Measurements from ENCODE around the gene DAZAP1. TPM values are rescaled to one million over a fixed set of nuclear protein-coding genes. Genes with fewer than 3 reads are reported as not detected.

Gene DAZAP1
- total and polyA plus RNA-seq, 5 experiments from 2014 or later = 5.9 to 166 (median 8.5) TPM

DNA sequence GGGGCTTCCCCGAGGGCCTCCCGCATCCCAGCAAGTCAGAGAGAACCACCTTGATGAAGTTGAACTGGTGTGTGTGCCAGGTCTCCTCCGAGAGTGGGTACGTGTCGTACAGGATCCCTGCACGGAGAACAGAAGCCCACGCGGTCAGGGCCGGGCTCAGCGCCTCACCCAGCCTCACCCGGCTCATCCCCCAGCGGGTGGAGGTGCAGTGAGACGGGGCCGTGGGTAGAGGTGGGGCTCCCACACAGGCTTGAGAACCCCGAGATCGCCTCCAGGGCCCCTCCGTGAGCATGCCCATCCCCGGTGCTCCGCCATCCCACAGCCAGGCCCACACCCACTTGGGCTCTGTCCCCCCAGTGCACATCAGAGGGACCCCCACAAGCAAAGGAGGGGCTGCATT, 8.3 kb upstream of the DAZAP1 start:
- peak overlapping the region in 2 of 10 donors; percentile 19 to 51 for H3K4me3 Mint-ChIP-seq
- peaks cover 0 to 8% (median 0%) of the 10 kb centered on the region in 5 donors for H3K27me3 Mint-ChIP-seq
- H3K4me1 Mint-ChIP-seq = peaks cover 3 to 26% (median 18%) of the 10 kb centered on the region in 4 donors
- no peak for ATAC-seq
- H3K9me3 Mint-ChIP-seq = no peaks in the 10 kb centered on the region
- no peaks in the 10 kb centered on the region for H3K36me3 Mint-ChIP-seq
- POLR2A ChIA-PET = no interaction called here
- H3K27ac Mint-ChIP-seq = no peak overlapping the region
- DNase-seq = no peak

DNA sequence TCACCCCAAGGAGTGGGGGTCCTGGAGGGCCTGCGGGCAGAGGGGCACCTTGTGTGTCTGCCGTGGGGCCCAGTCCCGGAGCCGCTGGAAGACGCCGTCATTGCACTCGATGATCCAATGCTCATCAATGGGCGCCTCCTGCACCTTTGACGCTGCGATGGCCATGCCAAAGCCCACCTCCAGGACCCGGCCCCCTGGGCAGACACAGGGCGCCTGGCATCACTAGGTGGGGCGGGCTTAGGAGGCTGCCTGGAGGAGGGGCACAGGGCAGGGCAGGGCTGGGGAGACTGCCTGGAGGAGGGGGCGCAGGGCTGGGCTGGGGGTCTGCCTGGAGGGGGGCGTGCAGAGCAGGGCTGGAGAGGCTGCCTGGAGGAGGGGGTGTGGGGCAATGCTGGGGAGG, 7.6 kb upstream of the DAZAP1 start:
- peaks cover 3 to 26% (median 18%) of the 10 kb centered on the region in 4 donors for H3K4me1 Mint-ChIP-seq
- peaks cover 0 to 8% (median 0%) of the 10 kb centered on the region in 5 donors for H3K27me3 Mint-ChIP-seq
- POLR2A ChIA-PET = no interaction called here
- no peak overlapping the region for H3K27ac Mint-ChIP-seq
- DNase-seq (no peak), ATAC-seq (no peak)
- H3K4me3 Mint-ChIP-seq = peak overlapping the region in 1 of 10 donors; percentile 65
- no peaks in the 10 kb centered on the region for H3K9me3 Mint-ChIP-seq
- no peaks in the 10 kb centered on the region for H3K36me3 Mint-ChIP-seq

DNA sequence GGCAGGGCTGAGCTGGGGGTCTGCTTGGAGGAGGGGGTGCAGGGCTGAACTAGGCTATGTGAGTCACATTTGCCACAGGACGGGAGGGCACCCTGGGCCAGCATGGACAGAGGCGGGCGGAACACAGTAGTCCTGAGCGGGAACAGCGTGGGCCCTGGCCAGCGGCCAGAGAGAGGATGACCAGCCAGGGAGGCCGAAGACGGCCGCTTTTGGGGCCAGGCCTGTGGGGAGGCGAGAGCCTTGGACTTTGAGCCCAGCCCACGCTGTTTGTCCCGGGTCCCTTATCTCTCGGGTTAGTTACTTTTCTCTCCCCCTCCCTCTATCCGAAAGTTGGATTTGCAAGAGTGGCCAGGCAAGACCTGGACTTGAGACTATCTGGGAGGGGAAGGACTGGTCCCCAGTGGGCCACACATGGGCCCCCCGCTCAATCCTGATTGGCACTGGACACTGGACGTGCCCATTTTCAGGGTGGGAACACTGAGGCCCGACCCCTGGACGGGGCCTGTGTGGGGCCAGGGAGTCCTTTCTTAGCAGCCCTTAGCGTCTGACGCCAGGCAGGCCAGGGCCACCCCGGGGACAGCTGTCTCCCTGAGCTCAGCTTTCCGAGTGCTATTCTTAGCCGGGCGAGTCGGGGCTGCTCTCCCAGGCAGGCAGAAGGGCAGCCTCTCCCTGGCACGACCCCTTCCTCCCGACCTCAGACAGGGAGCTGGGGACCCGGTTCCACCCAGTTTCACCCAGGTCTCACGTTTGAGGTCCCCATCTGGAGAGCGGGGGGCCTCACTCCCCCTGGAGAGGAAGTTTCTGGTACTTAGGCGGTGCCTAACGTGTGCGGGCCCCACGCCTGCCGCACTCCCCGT, 6.9 kb upstream of the DAZAP1 start:
- Mint-ChIP-seq H3K36me3 (no peaks in the 10 kb centered on the region), H3K4me3 (peak overlapping the region; percentile 58 to 86 (median 72)), H3K27me3 (peaks cover 0 to 8% (median 0%) of the 10 kb centered on the region in 5 donors), H3K27ac (peak overlapping the region in 2 of 10 donors; percentile 11 to 12), H3K4me1 (peaks cover 3 to 26% (median 18%) of the 10 kb centered on the region in 4 donors), H3K9me3 (no peaks in the 10 kb centered on the region)
- ATAC-seq = peak; percentile 43 to 56
- POLR2A ChIA-PET = no interaction called here
- no peak for DNase-seq

DNA sequence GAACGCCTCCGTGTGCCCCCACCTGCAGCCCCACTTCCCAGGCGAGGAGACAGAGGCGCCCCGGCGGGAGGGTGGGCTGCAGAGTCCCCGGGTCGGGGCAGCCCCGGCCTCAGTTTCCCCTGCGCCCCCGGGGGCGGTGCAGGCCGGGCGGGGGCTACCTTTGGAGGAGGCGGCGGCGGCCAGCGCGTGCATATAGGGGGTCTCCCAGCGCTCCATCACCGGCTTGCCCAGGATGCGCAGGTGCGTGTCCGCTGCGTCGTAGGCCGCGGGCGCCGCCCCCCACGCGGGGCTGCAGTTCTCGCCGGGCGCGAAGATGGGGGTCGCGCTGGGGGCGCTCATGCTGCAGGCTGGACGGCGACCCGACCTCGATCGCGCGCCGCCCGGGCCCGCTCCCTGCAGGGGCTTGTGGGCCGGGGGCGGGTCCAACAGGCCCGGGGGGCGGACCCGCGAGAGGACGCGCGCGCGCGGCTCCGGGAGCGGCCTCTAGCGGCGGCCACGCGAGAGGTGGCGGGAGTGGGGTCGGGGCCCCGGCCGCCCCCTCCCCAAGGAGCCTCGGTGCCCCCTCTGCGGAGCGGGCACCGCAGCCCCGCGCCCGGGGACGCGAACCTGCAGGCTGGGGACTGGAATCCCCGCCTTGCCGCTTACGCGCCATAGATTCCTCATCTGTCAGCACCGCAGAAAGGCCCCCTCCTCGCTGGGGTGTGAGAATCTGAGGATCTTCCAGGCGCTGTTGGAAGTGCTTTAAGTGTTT, 6.1 kb upstream of the DAZAP1 start, which contains the start of gene GAMT:
Gene GAMT (minus strand): TSS at position 405 of the 751 bp plus-strand sequence. CDS start 66 bp downstream, at position 339.
- POLR2A ChIA-PET = interaction anchor here (1.0 kb wide), 1 partner anchor 15 kb away, joined by 3 read pairs; no protein-coding TSS in a partner anchor
- peak; percentile 82 to 90 for ATAC-seq

DNA sequence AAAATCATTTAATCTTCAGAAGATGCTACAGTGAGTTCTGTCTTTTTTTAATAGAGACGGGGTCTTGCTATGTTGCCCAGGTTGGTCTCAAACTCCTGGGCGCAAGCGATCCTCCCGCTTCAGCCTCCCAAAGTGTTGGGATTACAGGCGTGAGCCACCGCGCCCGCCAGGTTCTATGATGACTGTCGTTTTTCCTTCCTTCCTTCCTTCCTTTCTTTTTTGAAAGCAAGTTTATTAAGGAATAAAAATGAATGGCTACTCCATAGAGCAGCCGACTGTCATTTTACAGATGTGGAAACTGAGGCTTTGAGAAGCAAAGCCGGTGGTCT, 5.5 kb upstream of the DAZAP1 start:
- POLR2A ChIA-PET = interaction anchor here (1.0 to 1.9 kb wide), 3 partner anchors 13 to 19 kb away, joined by 3 to 6 read pairs (median 4); no protein-coding TSS in a partner anchor
- H3K4me3 Mint-ChIP-seq = peak overlapping the region; percentile 33 to 78 (median 72)
- H3K36me3 Mint-ChIP-seq = no peaks in the 10 kb centered on the region
- H3K4me1 Mint-ChIP-seq = peaks cover 7 to 28% (median 17%) of the 10 kb centered on the region in 4 donors
- ATAC-seq = no peak
- H3K27ac Mint-ChIP-seq = peak overlapping the region in 1 of 10 donors; percentile 65
- no peak for DNase-seq
- H3K9me3 Mint-ChIP-seq = no peaks in the 10 kb centered on the region
- H3K27me3 Mint-ChIP-seq = peaks cover 0 to 8% (median 0%) of the 10 kb centered on the region in 5 donors

More for the DNA sequence above, 6.1 kb upstream of the DAZAP1 start, which contains the start of gene GAMT:
- DNase-seq = peak in 9 of 10 donors; percentile 25 to 67 (median 55)
- H3K9me3 Mint-ChIP-seq = no peaks in the 10 kb centered on the region
- peaks cover 0 to 8% (median 0%) of the 10 kb centered on the region in 5 donors for H3K27me3 Mint-ChIP-seq
- H3K4me1 Mint-ChIP-seq = peaks cover 3 to 22% (median 17%) of the 10 kb centered on the region in 4 donors
- no peaks in the 10 kb centered on the region for H3K36me3 Mint-ChIP-seq
- peak within 1 kb of the TSS; percentile 69 to 86 (median 74) for H3K4me3 Mint-ChIP-seq
- peak within 1 kb of the TSS in 4 of 10 donors; percentile 11 to 83 (median 38) for H3K27ac Mint-ChIP-seq

DNA sequence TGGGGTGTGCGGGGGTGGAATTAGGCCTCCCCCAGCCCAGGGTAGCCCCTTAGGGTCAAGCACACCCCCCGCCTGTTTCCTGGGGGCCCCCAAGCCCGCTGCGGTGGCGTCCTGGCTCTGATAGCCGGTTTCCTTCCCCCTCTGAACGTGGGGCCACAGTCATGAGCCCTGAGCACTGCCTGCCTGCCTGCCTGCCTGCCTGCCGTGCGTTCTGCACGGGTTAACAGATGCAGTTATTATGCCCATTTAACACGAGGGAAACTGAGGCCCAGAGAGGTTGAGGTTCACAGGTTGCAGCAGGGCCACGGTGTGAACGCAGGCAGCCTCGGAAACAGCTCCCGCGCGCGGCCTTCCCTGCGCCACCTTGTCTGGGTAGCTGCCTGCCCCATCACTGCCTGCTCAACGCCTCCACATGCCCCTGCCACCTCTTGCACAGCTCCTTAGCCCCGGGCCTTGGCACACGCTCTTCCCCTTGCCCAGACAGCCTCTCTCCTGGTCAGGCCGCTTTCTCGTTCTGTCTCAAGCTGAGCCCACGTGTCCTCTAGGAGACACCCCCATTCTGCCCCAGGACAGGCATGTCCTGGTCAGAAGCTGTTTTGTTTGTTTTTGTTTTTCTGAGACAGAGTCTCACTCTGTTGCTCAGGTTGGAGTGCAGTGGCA, 4.8 kb upstream of the DAZAP1 start:
- Mint-ChIP-seq H3K4me3 (peak overlapping the region; percentile 60 to 84 (median 70)), H3K36me3 (no peaks in the 10 kb centered on the region), H3K4me1 (peaks cover 7 to 28% (median 19%) of the 10 kb centered on the region in 4 donors), H3K27ac (peak overlapping the region in 5 of 10 donors; percentile 18 to 83 (median 69)), H3K27me3 (peaks cover 0 to 8% (median 0%) of the 10 kb centered on the region in 5 donors), H3K9me3 (no peaks in the 10 kb centered on the region)
- ATAC-seq = no peak
- POLR2A ChIA-PET = interaction anchor here (1.0 to 1.9 kb wide), 4 partner anchors 12 to 134 kb away, joined by 3 to 6 read pairs (median 4); partner anchors contain the start of gene CIRBP
- DNase-seq = no peak

DNA sequence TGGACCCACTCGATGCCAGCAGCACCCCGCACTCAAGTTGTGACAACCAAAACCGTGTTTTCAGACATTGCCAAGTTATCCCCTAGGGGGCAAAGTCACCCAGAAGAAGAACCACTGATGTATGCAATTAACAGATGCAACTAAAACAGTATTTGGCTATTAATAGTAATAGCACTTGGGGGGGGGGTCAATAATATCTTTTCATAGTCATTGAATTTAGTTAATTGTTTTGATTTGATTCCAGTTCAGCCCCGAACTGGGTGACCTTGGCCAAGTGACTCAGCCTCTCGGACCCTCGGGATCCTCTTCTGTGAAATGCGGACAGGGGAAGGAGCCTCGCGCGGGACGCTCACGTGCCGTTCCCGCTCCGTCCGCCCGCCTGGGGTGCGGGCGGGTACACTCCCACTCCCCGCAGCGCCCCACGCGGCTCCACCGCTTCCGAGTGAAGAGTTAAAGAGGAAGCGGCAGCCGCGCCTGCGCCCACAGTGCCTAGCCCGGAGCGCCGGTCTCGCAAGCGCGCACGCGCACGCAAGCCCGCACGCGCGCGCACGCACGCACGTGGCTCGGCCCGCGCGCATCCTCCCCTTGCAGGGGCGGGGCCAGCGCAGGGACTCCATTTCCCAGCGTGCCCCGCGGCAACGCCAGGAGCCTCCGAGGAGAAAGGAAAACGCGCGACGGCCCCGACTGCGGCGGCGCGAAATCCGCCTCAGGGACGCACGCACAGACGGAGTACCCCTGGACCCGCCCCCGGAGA, 435 bp upstream of the DAZAP1 start:
- Mint-ChIP-seq H3K27me3 (peaks cover 0 to 8% (median 0%) of the 10 kb centered on the region in 5 donors), H3K4me1 (peaks cover 29 to 52% (median 47%) of the 10 kb centered on the region in 4 donors), H3K9me3 (no peaks in the 10 kb centered on the region), H3K36me3 (peaks cover 0 to 18% (median 0%) of the 10 kb centered on the region in 3 donors), H3K27ac (peak overlapping the region in 9 of 10 donors; percentile 66 to 91 (median 82)), H3K4me3 (peak overlapping the region; percentile 70 to 89 (median 79))
- DNase-seq (peak; percentile 97 to 100 (median 99)), ATAC-seq (peak; percentile 69 to 77)
- POLR2A ChIA-PET = interaction anchor here (2.0 kb wide), 1 partner anchor 138 kb away, joined by 9 read pairs; the partner anchor contains the start of gene CIRBP

DNA sequence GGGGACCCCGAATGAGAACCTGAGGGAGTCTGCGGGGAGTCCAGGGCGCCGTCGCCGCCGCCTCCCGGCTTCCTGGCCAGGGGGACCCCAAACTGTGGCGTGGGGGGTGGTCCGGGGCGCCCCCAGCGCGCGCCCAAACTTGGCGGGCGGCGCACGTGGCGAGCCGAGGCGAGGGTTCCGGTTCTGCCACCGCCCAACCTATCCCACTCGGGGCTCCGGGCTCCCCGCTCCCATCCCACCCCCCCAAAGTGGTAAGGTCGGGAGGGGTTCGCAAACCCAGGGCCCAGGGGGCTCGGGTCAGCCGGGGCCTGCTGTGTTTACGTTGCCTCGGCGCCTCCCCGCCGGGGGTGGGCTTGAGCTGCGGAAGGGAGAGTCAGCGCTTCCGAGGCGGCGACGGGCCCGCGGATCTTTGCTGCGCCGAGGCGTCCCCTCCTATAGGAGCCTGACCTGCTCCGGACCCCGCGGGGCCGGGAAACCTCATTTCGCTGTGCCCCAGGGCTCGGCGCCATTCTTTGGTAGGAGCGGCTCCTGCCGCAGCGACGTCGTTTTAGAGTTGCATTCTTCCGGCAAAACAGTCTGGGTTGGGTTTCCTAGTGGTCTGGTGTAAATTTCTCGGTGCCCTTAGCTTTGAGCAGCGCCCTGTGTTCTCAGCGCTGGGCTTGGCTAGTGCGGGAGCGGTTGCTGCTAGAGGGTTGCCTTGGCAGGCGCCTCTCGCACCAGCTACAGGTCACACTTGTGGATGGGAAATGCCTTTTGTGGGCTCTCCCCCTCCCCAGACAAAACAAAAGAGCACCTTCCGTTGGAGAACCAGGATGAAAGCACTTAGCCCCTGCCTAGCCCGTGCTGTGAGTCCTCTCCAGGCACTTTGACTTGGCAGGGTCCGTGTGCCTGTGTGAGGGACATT, 1.2 kb downstream of the DAZAP1 start:
- peak; percentile 29 to 43 for ATAC-seq
- POLR2A ChIA-PET = interaction anchor here (0.5 to 2.5 kb wide), 11 partner anchors 10 to 1209 kb away, joined by 3 to 16 read pairs (median 3); partner anchors contain the start of genes CIRBP and FAM174C
- peaks cover 0 to 32% (median 0%) of the 10 kb centered on the region in 3 donors for H3K36me3 Mint-ChIP-seq

DNA sequence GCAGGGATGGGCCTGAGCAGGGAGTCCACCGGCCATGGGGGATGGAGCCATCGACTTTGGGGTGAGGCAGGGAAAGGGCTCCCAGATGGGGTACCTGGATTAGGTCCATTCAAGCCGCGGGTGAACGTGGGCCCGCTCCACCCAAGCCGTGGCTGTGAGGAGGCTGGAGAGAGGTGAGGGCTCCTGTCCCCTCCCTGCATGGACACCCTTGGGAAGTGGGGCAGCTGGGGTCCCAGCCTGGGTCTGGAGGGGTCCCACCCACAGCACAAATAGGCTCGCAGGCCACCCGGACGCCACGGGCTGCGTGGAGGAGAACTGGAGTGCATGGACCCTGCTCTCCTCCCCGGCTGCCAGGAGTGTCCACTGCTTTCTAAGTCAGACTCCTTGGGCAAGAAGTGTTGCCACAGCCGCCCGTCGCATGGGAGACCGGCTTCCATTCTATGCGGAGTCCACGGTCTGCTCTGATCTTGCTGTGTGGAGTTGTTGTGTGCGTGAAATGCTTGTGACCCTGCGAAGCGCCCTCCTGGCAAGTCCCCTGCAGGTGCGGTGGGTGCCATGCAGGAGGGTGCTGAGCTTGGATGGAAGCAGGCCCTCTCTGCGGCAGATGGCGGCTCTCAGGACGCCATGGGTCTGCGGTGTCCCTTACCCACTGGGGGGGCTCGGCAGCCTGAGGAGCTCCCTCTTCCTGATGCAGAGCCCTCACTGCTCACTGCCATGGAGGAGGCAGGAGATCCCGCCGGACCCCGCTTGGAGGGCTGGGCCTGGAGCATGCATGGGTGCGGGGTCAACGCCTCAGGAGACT, 2.0 kb downstream of the DAZAP1 start:
- POLR2A ChIA-PET = interaction anchor here (0.5 to 2.5 kb wide), 13 partner anchors 9 to 140 kb away, joined by 3 to 16 read pairs (median 3); partner anchors contain the start of genes CIRBP, FAM174C and REEP6
- H3K9me3 Mint-ChIP-seq = no peaks in the 10 kb centered on the region
- H3K36me3 Mint-ChIP-seq = peaks cover 0 to 36% (median 0%) of the 10 kb centered on the region in 3 donors
- ATAC-seq = no peak
- DNase-seq = no peak
- peaks cover 30 to 62% (median 60%) of the 10 kb centered on the region in 4 donors for H3K4me1 Mint-ChIP-seq
- peak overlapping the region; percentile 91 to 98 (median 95) for H3K27ac Mint-ChIP-seq
- H3K27me3 Mint-ChIP-seq = no peaks in the 10 kb centered on the region
- peak overlapping the region; percentile 89 to 97 (median 93) for H3K4me3 Mint-ChIP-seq

More for the DNA sequence above, 1.2 kb downstream of the DAZAP1 start:
- Mint-ChIP-seq H3K4me1 (peaks cover 30 to 59% (median 52%) of the 10 kb centered on the region in 4 donors), H3K27me3 (peaks cover 0 to 1% (median 0%) of the 10 kb centered on the region in 5 donors), H3K9me3 (no peaks in the 10 kb centered on the region), H3K4me3 (peak overlapping the region; percentile 89 to 97 (median 93)), H3K27ac (peak overlapping the region; percentile 91 to 98 (median 95))
- DNase-seq = peak; percentile 39 to 77 (median 59)
